AG08395 (cell line): ENCODE data around the gene DNAJC16.

Source experiments
- DNase-seq: peaks from one replicate; pipeline ENCODE4 v3.0.0; 2012; ENCODE audit warnings: mixed read lengths, low spot score

The DNAJC16 gene

DNA sequence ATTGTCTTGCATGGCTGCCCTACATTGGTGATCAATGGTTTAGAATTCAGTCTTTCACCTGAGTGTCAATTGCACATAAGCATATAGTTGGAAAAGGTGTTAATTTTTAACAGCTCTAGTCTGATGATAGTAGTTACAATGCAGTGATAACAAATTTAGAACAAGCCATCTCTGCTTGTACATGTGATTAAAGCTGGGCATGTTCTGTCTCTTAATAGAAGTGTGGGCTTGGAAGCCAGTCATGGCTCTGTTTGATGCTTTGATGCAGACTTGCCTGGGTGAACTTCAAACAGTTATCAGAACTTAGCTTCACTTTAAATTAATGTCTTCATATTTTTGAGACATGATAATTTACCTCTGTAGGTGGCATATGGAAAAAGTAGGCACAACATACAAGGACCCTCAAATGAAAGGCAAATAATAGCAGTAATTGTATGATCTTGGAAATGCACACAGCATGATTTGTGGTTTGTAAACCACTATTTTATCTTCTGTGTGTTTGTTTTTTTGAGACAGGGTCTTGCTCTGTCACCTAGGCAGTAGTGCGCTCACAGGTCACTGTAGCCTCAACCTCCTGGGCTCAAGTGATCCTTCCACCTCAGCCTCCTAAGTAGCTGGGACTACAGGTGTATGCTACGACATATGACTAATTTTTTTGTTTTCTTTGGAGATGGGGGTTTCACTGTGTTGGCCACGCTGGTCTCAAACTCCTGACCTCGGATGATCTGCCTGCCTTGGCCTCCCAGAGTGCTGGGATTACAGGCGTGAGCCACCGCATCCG is 94.4 kb downstream of the DNAJC16 start:
- no peak for DNase-seq

DNA sequence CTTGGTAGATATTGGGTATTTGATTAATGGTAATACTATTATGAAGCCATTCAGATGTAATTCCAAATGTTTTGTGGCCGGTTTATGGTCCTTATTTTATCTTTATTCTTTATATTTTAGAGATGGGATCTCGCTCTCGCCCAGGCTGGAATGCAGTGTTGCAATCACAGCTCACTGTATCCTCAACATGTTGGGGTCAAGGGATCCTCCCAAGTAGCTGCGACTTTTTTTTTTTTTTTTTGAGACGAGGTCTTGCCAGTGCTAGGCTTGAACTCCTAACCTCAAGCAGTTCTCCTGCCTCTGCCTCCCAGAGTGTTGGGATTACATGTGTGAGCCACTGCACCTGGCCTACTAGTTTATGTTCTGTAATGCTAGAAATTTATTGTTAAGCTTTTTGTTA is 95.3 kb downstream of the DNAJC16 start:
- DNase-seq, result no peak

DNA sequence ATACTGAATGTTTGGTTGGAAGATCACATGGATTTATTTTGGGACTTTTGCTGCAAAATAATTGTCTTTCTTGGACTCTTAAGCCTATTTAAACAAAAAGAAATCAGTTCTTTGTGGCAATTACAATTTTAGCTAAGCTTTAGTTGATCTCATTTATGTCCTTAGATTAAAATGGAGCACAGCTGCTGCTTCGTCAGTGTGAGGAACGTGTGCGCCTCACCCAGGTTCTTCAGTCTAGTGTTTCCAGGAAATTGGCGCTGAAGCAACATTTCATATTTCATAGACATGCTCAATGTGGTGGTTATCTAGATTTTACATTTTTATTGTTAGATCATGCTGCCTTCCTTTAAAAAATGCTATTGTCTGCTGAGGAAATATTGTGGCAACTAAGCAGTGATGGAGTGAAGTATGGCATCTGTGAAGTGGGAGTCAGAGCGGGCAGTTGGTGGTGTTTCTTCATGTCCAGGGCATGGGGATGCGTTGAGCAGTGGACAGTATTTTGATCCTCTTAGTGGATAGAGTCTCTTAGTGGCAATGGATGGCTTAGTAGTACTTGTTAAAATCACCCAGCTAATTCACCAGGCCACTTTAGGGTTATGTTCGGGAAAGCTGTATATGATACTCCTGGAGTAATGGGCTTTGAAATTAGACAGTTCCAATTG is 96.2 kb downstream of the DNAJC16 start:
- no peak for DNase-seq

DNA sequence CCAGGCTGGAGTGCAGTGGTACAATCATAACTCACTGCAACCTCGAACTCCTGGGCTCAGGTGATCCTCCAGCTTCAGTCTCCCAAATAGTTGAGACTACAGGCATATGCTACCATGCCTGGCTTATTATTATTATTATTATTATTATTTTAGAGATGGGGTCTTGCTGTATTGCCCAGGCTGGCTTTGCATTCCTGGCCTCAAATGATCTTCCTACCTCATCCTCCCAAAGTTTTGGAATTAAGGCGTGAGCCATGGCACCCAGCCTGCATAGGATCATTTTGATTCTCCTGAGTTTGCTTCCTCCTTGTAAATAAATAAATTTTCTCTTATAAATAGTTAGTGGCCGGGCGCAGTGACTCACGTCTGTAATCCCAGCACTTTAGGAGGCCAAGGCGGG is 96.8 kb downstream of the DNAJC16 start:
- DNase-seq, result no peak

DNA sequence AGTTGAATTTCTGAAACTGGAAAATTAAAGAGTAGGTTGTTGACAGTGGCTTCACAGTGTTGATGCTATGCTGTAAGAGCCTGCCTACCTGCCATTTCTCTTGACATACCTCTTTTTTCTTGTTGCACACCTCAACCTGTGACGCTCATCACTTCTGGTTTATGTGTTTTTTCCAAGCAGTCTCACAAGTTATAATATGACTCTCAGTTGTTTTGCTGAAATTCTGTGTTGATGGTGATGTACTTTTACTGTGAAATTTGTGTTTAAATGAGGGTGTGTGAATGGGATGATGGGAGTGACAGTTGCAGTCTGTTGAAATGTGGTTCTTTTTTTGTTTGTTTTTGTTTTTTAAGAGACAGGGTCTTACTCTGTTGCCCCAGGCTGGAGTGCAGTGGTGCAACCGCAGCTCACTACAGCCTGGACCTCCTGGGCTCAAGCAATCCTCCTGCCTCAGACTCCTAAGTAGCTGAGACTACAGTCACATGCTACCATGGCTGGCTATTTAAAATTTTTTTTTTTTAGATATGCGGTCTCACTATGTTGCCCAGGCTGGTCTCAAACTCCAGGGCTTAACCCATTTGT is 97.6 kb downstream of the DNAJC16 start:
- DNase-seq, result no peak

DNA sequence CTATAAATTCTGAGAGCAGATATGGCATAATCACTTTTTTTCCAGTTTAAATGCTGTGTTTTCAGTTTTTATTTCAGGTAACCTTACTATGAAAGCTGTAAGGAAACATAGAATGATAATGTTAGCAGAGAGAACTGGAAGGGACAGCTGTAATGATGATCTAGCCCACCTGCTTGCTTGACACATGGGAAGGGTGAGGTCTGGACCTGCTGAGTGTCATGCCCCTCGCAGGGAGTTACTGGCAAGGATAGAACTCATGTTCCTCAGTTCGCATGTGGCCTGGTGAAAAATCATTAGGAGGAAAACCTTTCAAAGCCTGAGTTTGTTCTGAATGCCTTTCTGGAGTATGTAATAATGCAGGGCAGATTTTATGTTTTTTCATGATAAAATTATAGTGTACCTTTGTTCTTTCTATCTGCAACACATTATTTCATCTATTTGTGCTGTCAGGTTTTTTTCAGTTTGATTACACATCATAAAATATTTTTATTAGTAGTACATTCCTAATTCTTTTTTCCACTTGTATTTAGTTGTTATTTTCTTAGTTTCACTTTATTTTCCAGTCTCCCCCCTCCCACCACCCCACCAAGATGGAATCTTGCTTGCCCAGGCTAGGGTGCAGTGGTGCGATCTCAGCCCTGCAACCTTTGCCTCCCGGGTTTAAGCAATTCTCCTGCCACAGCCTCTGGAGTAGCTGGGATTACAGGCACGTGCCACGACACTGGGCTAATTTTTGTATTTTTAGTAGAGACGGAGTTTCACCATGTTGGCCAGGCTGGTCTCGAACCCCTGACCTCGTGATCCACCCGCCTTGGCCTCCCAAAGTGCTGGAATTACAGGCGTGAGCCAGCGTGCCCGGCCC is 98.6 kb downstream of the DNAJC16 start:
- DNase-seq, result no peak
